HG03520 (cell line): ENCODE measurements around the gene CRADD.
"Not testable (repeated sequence)": the region's sequence is repeated elsewhere in the genome, so short reads cannot be mapped to it uniquely, and the experiment has no call there.

Source experiments
- ATAC-seq: cut with Tn5 transposase; IDR thresholded peaks from one replicate; pipeline ENCODE4 v1.9.1; 2021; ENCODE audit warnings: mild to moderate bottlenecking, moderate library complexity; ENCODE audit not compliant: unreplicated experiment

Gene CRADD

DNA sequence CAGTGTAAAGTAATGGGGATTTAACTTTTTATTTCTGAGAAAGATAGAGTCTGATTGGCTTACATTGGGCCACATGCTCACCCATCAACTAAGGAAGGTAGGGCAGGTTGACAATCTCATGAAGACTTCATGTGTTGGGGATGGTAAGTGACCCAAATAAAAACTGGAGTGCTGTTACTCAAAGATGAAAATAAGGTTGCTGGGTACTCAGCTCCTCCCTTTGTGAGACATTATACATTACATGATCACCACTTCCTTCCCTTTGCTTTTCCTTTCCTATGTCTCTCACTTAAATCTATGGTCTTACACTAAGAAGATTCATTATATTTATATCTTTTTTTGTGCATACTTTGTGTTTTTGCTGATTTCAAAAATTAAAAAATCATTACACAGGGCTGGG lies 247.2 kb downstream of the CRADD start:
- ATAC-seq, result no peak

DNA sequence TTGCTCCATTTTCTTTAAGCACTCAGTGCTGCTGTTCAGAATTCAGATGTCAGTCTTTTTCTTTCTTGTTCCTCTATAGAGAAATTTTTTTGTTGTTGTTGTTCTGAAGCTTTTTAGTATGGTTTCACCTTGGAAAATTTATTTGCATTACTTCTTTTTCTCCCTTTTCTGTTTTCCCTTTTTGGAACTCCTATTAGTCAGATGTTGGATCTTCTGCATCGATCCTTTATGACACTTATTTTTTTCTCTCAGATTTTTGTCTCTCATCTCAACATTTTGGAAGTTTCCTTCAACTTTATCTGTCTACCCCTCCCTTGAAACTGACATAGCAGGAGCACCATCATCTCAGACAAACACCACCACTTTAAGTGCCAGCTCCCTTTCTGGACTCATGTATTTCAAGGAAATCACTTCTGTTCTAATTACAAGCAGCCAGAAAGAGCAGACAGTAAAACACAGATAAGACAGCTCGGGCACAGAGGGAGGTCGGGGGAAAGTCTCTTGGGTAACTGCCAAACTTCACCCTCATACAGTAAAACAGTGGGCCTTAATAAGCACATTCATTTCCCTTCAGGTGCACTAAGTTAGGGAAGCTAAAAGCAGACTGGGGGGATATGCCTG lies 248.5 kb downstream of the CRADD start:
- no peak for ATAC-seq

DNA sequence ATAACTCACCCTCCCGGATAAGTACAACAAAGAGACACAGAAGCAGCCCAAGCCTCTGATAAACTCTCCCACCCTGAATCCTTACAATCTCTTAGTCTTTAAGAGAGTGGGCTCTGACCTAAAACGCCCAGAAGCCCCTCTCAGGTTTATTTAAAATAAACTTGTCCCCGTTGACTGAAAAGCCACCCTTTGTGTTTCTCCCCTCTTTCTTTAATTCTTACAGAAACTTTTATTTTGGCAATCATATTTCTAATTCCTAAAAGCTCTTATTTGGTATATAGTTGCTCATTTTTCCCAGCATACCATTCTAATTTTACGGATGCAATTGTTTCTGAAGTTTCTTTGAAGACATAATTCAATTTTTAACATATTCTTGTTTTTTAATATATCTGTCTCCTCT lies 249.1 kb downstream of the CRADD start:
- ATAC-seq, result no peak

DNA sequence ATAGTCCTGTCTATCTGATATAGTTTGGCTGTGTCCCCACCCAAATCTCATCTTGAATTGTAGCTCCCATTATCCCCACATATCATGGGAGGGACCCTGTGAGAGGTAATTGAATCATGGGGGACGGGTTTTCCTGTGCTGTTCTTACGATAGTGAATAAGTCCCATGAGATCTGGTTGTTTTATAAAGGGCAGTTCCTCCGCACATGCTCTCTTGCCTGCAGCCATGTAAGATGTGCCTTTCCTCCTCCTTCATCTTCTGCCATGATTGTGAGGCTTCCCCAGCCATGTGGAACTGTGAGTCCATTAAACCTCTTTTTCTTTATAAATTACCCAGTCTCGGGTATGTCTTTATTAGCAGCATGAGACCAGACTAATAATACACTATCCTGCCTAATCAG lies 251.9 kb downstream of the CRADD start:
- ATAC-seq, result not testable (repeated sequence)

DNA sequence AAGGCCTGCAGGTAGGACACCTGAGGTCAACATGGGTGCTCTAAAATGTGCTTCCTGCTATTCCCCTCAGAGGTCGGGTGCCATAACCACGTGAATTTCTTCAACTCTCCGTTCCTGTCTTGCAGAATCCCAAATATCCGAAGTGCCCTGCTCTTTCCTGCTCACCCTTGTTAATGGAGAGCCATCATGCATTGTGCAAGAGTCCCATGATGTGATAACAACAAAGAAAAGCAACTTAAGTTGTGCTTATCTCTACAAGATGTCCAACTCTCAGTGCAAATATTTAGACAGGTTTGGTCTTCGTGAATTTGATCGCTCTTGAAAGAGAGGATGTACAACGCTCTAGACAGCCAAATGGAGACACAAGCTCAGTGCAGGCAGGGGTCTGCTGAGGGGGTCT lies 260.6 kb downstream of the CRADD start:
- no peak for ATAC-seq

DNA sequence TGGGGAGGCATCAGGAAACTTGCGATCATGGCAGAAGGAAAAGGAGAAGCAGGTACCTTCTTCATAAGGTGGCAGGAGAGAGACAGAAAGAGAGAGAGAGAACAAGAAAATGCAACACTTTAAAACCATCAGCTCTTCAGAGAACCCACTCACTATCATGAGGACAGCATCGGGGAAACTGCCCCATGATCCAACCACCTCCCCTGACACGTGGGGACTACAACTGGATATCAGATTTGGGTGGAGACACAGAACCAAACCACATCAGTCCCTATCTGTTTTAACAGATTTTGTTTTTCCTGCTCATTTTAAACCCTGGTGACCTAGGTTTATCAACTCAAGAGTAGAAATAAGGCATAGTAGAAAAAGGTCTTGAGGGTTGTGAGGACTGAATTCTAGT lies 261.1 kb downstream of the CRADD start:
- ATAC-seq, result no peak

DNA sequence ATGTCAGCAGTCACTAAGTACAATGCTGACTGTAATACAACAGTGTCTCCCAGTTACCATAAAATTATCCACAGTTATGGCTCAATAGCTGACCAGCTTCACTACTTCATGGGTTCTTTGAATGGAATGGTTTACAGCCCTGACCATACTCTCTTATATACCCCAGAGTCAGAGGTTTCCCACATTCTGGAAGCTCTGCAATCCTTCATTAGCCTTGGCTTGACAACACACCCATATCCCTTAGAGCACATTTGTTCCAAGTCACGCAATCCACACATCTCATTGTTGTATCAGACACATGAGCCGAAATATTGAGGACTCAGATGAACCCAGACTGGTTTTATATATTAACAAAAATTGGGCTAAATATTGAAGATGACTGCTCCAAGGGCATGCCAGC lies 261.8 kb downstream of the CRADD start:
- ATAC-seq, result no peak

DNA sequence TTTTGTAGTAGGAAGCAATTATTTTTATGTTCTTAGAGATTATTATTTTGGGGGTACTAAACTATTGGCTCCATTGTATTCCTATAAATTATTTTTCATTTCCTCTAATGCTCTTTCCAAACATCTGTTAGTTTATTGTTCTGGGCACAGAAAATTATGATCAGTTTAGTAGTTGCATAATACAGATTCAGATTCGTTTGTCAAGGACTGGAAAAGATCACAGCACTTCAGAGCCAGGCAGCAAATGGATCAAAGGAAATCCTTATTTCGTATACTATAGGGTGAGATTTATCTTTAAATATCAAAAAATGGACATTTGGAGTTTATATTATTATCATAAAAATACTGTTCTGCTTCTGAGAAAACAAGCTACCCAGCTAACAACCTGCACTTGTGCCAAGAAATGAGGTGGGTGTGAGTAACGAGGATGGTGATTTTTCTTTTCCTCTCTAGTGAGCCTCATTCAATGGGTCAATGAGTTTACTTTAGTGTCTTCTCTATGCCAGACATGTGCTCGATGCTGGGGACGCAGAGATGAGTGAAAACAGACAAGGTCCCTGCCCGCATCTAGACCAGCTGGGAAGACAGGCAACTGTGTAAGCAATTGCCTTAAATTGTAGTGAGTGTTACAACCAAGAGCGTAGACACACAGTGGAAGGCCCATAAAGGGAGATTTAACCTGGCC lies 262.6 kb downstream of the CRADD start:
- ATAC-seq, result no peak

DNA sequence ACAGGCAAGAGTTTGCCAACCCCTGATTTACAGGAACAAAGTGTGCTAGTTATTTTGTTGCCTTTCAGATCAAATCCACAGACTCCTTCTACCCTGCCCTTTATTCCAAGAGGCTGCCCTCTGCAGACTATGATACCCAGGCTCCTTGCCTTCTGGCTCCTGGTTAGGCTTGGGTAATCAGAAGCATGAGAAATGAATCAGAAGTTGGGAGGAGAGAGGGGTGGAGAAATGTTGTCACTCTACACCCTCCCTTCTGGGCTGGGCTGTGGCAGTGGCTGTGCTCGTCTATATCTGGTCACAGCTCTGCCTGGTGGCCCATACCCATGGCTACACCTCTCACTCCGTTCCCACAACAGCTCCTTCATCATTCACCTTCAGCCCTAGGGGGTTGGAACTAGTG lies 266.6 kb downstream of the CRADD start:
- ATAC-seq, result no peak

DNA sequence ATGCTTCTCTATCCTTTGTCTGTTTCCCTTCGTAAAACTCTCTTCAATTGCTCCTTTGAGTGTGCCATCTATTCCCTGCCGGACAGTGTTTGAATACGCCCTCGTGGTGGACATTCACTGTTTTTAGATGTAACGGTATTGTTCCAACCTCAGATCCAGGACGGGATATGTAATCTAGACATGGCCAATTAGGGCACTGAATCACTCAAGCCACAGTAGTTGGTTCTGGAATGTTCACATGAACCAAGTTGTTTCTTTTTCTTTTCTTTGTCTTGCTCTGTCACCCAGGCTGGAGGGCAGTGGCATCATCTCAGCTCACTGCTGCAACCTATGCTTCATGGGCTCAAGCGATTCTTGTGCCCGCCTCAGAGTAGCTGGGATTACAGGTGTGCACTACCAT lies 267.0 kb downstream of the CRADD start:
- ATAC-seq, result no peak
